ENCODE results near the gene RIMOC1. TPM values are rescaled to one million over a fixed set of nuclear protein-coding genes. Genes with fewer than 3 reads are reported as not detected.

The RIMOC1 gene
- total RNA-seq, 4 donors from 2014 or later: 19.5 to 24.5 (median 20.2) TPM

DNA sequence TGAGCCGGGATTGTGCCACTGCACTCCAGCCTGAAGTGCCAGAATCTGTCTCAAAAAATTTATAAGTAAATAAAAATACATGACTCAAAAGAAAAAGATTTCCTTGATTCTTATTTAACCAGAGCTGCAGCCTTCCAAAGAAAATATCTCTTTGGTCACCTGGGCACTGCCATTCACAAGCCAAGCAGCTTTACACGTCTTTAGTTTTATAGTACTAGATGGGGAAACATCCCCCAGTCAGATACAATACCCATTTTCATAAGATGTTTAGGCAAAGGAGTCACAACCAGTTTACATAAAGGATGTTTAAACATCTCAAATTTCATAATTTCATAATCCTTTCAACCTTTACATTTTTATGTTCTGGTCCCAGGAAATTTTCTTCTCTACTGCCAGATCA lies 20.2 kb upstream of the RIMOC1 start:
- intact Hi-C loops (cut with DNase I): no loop called here
- Histone ChIP-seq H3K27ac (replicated peaks in 1 of 4) (no peak overlapping the region), H3K4me3 (no peak overlapping the region), H3K36me3 (no peaks in the 10 kb centered on the region), H3K27me3 (no peaks in the 10 kb centered on the region), H3K4me1 (no peaks in the 10 kb centered on the region), H3K9me3 (no peaks in the 10 kb centered on the region)
- TF ChIP-seq CTCF (IDR thresholded peaks at IDR 0.05) (no peak), POLR2A (IDR thresholded peaks at IDR 0.05; ENCODE audit: low read depth) (no peak), POLR2AphosphoS5 (IDR thresholded peaks at IDR 0.05) (no peak), EP300 (IDR thresholded peaks at IDR 0.05) (no peak)
- no peak for DNase-seq (ENCODE audit: extremely low spot score)
- WGBS: 94% methylated on average over 2 of the region's 2 CpGs

- Histone ChIP-seq H3K36me3 (no peaks in the 10 kb centered on the region), H3K4me1 (no peaks in the 10 kb centered on the region), H3K27me3 (no peaks in the 10 kb centered on the region), H3K27ac (replicated peaks in 1 of 4) (no peak overlapping the region), H3K9me3 (no peaks in the 10 kb centered on the region), H3K4me3 (no peak overlapping the region)
- TF ChIP-seq CTCF (IDR thresholded peaks at IDR 0.05) (no peak), POLR2AphosphoS5 (IDR thresholded peaks at IDR 0.05) (no peak), POLR2A (IDR thresholded peaks at IDR 0.05; ENCODE audit: low read depth) (no peak), EP300 (IDR thresholded peaks at IDR 0.05) (no peak)
- intact Hi-C loops (cut with DNase I): no loop called here
- DNase-seq (ENCODE audit: extremely low spot score): no peak
Measured at GRCh38 chr5:41885286-41885685, 18.9 kb upstream of the RIMOC1 start.

GRCh38 chr5:41891066-41891707 lies 13.0 kb upstream of the RIMOC1 start:
- H3K27ac ChIP-seq (replicated peaks in 1 of 4): no peak overlapping the region
- H3K27me3 ChIP-seq: peaks cover 0 to 21% (median 2%) of the 10 kb centered on the region in 4 donors
- TF ChIP-seq POLR2AphosphoS5 (IDR thresholded peaks at IDR 0.05): no peak
- TF ChIP-seq CTCF (IDR thresholded peaks at IDR 0.05): no peak
- TF ChIP-seq EP300 (IDR thresholded peaks at IDR 0.05): no peak
- no peak for TF ChIP-seq POLR2A (IDR thresholded peaks at IDR 0.05; ENCODE audit: low read depth)
- H3K4me1 ChIP-seq: no peaks in the 10 kb centered on the region
- WGBS: 64% methylated on average over 2 of the region's 2 CpGs
- no peaks in the 10 kb centered on the region for H3K36me3 ChIP-seq
- intact Hi-C loops (cut with DNase I): no loop called here
- no peak for DNase-seq (ENCODE audit: extremely low spot score)
- H3K4me3 ChIP-seq: no peak overlapping the region
- H3K9me3 ChIP-seq: no peaks in the 10 kb centered on the region

GRCh38 chr5:41892031-41892430 lies 12.1 kb upstream of the RIMOC1 start:
- Histone ChIP-seq H3K27me3 (peaks cover 0 to 21% (median 2%) of the 10 kb centered on the region in 4 donors), H3K4me3 (no peak overlapping the region), H3K9me3 (no peaks in the 10 kb centered on the region), H3K4me1 (no peaks in the 10 kb centered on the region), H3K36me3 (no peaks in the 10 kb centered on the region), H3K27ac (replicated peaks in 1 of 4) (no peak overlapping the region)
- TF ChIP-seq CTCF (IDR thresholded peaks at IDR 0.05) (no peak), EP300 (IDR thresholded peaks at IDR 0.05) (no peak), POLR2A (IDR thresholded peaks at IDR 0.05; ENCODE audit: low read depth) (no peak), POLR2AphosphoS5 (IDR thresholded peaks at IDR 0.05) (no peak)
- no peak for DNase-seq (ENCODE audit: extremely low spot score)
- intact Hi-C loops (cut with DNase I): no loop called here

All from esophagus muscularis mucosa (tissue), 4 donors.